IMR-90 (cell line): ENCODE data around the gene FADD.

ENCODE experiments used
- CEBPB ChIP-seq: IDR thresholded peaks from 2 replicates; pipeline ENCODE4 v1.6.1; 2012; ENCODE audit warnings: low read depth, low read length, improper control_type of control experiment
- MAFK ChIP-seq: IDR thresholded peaks from 2 replicates; pipeline ENCODE4 v1.6.1; 2012; ENCODE audit warnings: low read depth, low read length, improper control_type of control experiment
- MAZ ChIP-seq: IDR thresholded peaks from 2 replicates; pipeline ENCODE4 v1.6.1; 2012; ENCODE audit warnings: low read depth, mild to moderate bottlenecking, low read length, improper control_type of control experiment, moderate library complexity, borderline replicate concordance
- MXI1 ChIP-seq: IDR thresholded peaks from 2 replicates; pipeline ENCODE4 v1.6.1; 2012; ENCODE audit warnings: low read depth, mild to moderate bottlenecking, low read length, moderate library complexity, borderline replicate concordance
- NFE2L2 ChIP-seq: fragments of 150-350 bp; IDR thresholded peaks from 2 replicates; pipeline ENCODE4 v1.6.1; 2016; ENCODE audit warnings: low read depth, mild to moderate bottlenecking, low read length
- POLR2A ChIP-seq: IDR thresholded peaks from 2 replicates; pipeline ENCODE4 v1.6.1; 2012; ENCODE audit warnings: mild to moderate bottlenecking, low read depth, low read length
- RCOR1 ChIP-seq: IDR thresholded peaks from 2 replicates; pipeline ENCODE4 v1.6.1; 2012; ENCODE audit warnings: mild to moderate bottlenecking, low read length, improper control_type of control experiment; ENCODE audit not compliant: insufficient replicate concordance
- RFX5 ChIP-seq: IDR thresholded peaks from 2 replicates; pipeline ENCODE4 v1.8.0; 2012; ENCODE audit warnings: low read depth, mild to moderate bottlenecking, low read length, moderate library complexity
- USF2 ChIP-seq: fragments of 150-350 bp; IDR thresholded peaks from 2 replicates; pipeline ENCODE4 v1.6.1; 2017; ENCODE audit warnings: mild to moderate bottlenecking, antibody characterized with exemption, low read length, low read depth
- TF ChIP-seq, protein P1 (sequence below): conservative IDR thresholded peaks from 2 replicates; pipeline ENCODE4 v1.5.1; 2012; ENCODE audit warnings: mild to moderate bottlenecking, low read depth, low read length, improper control_type of control experiment

DNA sequence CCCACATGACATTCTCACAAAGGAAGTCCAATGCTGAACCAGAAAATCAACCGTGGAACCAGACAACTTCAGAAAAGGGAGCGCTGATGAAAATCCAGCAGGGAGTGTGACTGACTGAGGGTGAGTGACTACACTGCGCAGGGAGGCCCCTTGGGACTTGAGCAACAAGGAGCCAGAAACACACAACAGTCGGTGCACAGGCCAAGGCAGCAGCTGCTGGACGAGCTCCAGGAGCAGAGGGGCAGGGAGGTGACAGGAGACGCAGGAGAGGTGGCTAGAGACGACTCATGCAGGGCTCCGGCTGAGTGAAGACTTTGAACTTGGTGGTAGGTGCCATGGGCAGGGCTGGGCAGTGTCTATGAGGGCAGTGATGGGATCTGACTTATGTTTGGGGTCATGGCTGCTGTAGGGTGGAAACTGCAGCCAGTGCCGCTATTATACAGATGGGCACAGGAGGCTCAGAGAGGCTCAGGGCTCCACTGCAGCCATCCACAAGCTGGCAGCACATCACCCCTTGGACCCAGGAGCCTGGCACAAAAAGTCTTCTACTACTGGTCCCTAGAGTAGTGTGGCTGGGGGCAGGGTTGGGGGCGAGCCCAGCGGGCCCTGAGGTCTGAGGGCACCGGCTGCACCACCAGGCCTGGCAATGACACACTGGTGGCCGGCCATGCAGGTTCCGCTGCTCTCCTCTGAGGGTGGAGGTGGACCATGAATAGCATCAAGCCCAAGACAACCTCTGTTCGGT lies 10.3 kb upstream of the FADD start:
- TF ChIP-seq, protein P1, sequence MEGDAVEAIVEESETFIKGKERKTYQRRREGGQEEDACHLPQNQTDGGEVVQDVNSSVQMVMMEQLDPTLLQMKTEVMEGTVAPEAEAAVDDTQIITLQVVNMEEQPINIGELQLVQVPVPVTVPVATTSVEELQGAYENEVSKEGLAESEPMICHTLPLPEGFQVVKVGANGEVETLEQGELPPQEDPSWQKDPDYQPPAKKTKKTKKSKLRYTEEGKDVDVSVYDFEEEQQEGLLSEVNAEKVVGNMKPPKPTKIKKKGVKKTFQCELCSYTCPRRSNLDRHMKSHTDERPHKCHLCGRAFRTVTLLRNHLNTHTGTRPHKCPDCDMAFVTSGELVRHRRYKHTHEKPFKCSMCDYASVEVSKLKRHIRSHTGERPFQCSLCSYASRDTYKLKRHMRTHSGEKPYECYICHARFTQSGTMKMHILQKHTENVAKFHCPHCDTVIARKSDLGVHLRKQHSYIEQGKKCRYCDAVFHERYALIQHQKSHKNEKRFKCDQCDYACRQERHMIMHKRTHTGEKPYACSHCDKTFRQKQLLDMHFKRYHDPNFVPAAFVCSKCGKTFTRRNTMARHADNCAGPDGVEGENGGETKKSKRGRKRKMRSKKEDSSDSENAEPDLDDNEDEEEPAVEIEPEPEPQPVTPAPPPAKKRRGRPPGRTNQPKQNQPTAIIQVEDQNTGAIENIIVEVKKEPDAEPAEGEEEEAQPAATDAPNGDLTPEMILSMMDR = no peak
- TF ChIP-seq POLR2A (no peak), MXI1 (no peak), RFX5 (no peak), USF2 (no peak), RCOR1 (no peak), CEBPB (no peak), MAFK (no peak), MAZ (no peak), NFE2L2 (no peak)
